Type B pancreatic cell (in vitro differentiated cells): ENCODE measurements around the gene UMAD1. TPM values are rescaled to one million over a fixed set of nuclear protein-coding genes. Genes with fewer than 3 reads are reported as not detected.

Experiments used
- DNase-seq: peaks from one replicate; pipeline ENCODE4 v3.0.0; 2021; ENCODE audit warnings: mixed read lengths; ENCODE audit not compliant: unreplicated experiment; ENCODE audit errors: extremely low spot score
- H3K27ac Mint-ChIP-seq: 2 replicates; pipeline ENCODE4 v1.8.0; 2021; ENCODE audit warnings: mild to moderate bottlenecking, mixed read lengths
- H3K27me3 Mint-ChIP-seq: 2 replicates; pipeline ENCODE4 v1.8.0; 2021; ENCODE audit warnings: mixed read lengths
- H3K36me3 Mint-ChIP-seq: 2 replicates; pipeline ENCODE4 v1.8.0; 2021; ENCODE audit warnings: mixed read lengths
- H3K4me1 Mint-ChIP-seq: one replicate; pipeline ENCODE4 v1.8.0; 2021; ENCODE audit warnings: mixed read lengths; ENCODE audit not compliant: unreplicated experiment
- H3K4me3 Mint-ChIP-seq: 2 replicates; pipeline ENCODE4 v1.8.0; 2021; ENCODE audit warnings: mild to moderate bottlenecking, mixed read lengths
- H3K9me3 Mint-ChIP-seq: 2 replicates; pipeline ENCODE4 v1.8.0; 2021; ENCODE audit warnings: mixed read lengths
- CTCF ChIP-seq: fragments of 200-600 bp; sonication (generic); conservative IDR thresholded peaks from 2 replicates; pipeline ENCODE4 v1.5.0; 2021; ENCODE audit warnings: antibody characterized with exemption, mild to moderate bottlenecking
- total RNA-seq: library from RNA; stranded (reverse); gene quantifications from 2 replicates; pipeline ENCODE4 v1.2.1, GENCODE V29; 2021; ENCODE audit warnings: low replicate concordance

UMAD1 gene
- total RNA-seq, 1 donor from 2014 or later, result 9.0 TPM

- no peak overlapping the region for H3K27ac Mint-ChIP-seq
- H3K36me3 Mint-ChIP-seq, result no peaks in the 10 kb centered on the region
- DNase-seq, result no peak
- no peak for TF ChIP-seq CTCF
- no peaks in the 10 kb centered on the region for H3K27me3 Mint-ChIP-seq
- no peak overlapping the region for H3K4me3 Mint-ChIP-seq
- no peaks in the 10 kb centered on the region for H3K9me3 Mint-ChIP-seq
- H3K4me1 Mint-ChIP-seq, result no peaks in the 10 kb centered on the region
Measured at GRCh38 chr7:7810380-7810779, 169.8 kb downstream of the UMAD1 start.

- H3K9me3 Mint-ChIP-seq, result no peaks in the 10 kb centered on the region
- no peak overlapping the region for H3K27ac Mint-ChIP-seq
- no peak for TF ChIP-seq CTCF
- H3K4me1 Mint-ChIP-seq, result no peaks in the 10 kb centered on the region
- H3K36me3 Mint-ChIP-seq, result no peaks in the 10 kb centered on the region
- DNase-seq, result no peak
- no peaks in the 10 kb centered on the region for H3K27me3 Mint-ChIP-seq
- no peak overlapping the region for H3K4me3 Mint-ChIP-seq
Measured at GRCh38 chr7:7810826-7811225, 170.3 kb downstream of the UMAD1 start.

- no peaks in the 10 kb centered on the region for H3K9me3 Mint-ChIP-seq
- no peaks in the 10 kb centered on the region for H3K27me3 Mint-ChIP-seq
- H3K4me1 Mint-ChIP-seq, result no peaks in the 10 kb centered on the region
Measured at GRCh38 chr7:7812112-7812511, 171.6 kb downstream of the UMAD1 start.

GRCh38 chr7:7815395-7815794 lies 174.8 kb downstream of the UMAD1 start:
- no peak for DNase-seq
- Mint-ChIP-seq H3K36me3 (no peaks in the 10 kb centered on the region), H3K9me3 (no peaks in the 10 kb centered on the region), H3K4me3 (no peak overlapping the region), H3K27ac (no peak overlapping the region), H3K27me3 (no peaks in the 10 kb centered on the region), H3K4me1 (no peaks in the 10 kb centered on the region)
- no peak for TF ChIP-seq CTCF

More at GRCh38 chr7:7812112-7812511, 171.6 kb downstream of the UMAD1 start:
- DNase-seq, result no peak
- no peak overlapping the region for H3K27ac Mint-ChIP-seq
- TF ChIP-seq CTCF, result no peak
- no peaks in the 10 kb centered on the region for H3K36me3 Mint-ChIP-seq
- H3K4me3 Mint-ChIP-seq, result no peak overlapping the region

DNA sequence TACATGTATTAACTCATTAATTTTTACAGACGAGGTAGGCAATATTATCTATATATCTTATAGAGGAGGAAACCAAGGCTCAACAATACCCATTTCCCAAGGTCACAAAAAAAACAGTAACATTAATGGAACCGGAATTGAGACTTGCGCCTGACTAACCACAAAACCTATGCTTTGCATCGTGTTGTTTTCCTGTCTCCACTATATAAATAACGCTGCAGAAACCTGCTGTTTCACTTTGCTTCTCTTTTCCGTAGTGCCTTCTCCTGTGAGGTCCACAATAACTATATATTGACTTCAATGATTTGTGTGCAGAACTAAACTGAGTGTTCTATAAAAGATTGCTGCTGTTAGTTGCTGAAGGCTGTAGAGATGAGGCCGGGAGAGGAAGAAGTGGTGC lies 175.5 kb downstream of the UMAD1 start:
- no peak for DNase-seq
- Mint-ChIP-seq H3K9me3 (no peaks in the 10 kb centered on the region), H3K4me3 (no peak overlapping the region), H3K27me3 (no peaks in the 10 kb centered on the region), H3K36me3 (no peaks in the 10 kb centered on the region), H3K4me1 (no peaks in the 10 kb centered on the region), H3K27ac (no peak overlapping the region)
- no peak for TF ChIP-seq CTCF
